ENCODE measurements around the gene HOXD13.

Gene HOXD13

DNA sequence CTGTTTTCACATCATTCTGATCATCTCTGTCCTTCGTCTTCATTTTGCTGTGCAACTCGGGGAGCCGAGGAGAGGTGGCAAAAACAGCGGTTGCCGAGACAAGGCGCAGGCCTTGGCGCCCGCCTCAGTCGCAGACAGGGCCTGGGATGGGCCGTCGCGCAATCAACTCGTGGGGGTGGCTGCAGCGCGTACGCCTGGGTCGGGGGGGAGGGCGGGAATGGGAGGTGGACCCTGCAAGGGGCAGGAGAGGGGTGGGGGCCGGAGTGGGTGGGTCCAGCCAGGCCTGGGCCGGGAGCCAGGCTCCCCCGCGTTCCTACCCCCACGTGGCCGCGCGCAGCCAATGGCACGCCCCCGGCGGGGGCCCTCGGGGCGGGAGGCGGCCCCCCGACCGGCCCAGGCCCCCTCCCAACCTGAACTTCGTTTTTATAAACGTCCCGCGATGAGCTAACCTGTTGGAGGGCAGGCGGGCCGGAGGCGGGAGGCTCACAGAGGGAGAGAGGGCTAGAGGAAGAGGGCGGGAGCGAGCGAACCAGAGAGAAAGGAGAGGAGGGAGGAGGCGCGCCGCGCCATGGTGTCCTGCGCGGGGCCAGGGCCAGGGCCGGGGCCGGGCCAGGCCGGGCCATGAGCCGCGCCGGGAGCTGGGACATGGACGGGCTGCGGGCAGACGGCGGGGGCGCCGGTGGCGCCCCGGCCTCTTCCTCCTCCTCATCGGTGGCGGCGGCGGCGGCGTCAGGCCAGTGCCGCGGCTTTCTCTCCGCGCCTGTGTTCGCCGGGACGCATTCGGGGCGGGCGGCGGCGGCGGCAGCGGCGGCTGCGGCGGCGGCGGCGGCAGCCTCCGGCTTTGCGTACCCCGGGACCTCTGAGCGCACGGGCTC, at the start of gene HOXD13 (continued):
- TF ChIP-seq ZNF514 (tag by site-specific recombination; IDR thresholded peaks at IDR 0.05): no peak
- TF ChIP-seq SCRT1 (tag by site-specific recombination; IDR thresholded peaks at IDR 0.05; ENCODE audit: borderline replicate concordance): no peak
- TF ChIP-seq ZNF521 (tag by site-specific recombination; IDR thresholded peaks at IDR 0.05): no peak
- TF ChIP-seq IKZF3 (tag by site-specific recombination; IDR thresholded peaks at IDR 0.05): peak; percentile 48; the same call in 1 of the 2 replicates
- TF ChIP-seq, protein P1, sequence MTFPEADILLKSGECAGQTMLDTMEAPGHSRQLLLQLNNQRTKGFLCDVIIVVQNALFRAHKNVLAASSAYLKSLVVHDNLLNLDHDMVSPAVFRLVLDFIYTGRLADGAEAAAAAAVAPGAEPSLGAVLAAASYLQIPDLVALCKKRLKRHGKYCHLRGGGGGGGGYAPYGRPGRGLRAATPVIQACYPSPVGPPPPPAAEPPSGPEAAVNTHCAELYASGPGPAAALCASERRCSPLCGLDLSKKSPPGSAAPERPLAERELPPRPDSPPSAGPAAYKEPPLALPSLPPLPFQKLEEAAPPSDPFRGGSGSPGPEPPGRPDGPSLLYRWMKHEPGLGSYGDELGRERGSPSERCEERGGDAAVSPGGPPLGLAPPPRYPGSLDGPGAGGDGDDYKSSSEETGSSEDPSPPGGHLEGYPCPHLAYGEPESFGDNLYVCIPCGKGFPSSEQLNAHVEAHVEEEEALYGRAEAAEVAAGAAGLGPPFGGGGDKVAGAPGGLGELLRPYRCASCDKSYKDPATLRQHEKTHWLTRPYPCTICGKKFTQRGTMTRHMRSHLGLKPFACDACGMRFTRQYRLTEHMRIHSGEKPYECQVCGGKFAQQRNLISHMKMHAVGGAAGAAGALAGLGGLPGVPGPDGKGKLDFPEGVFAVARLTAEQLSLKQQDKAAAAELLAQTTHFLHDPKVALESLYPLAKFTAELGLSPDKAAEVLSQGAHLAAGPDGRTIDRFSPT (tag by site-specific recombination; IDR thresholded peaks at IDR 0.05): no peak
- TF ChIP-seq ZNF121 (tag by site-specific recombination; IDR thresholded peaks at IDR 0.05): no peak
- TF ChIP-seq, protein P2, sequence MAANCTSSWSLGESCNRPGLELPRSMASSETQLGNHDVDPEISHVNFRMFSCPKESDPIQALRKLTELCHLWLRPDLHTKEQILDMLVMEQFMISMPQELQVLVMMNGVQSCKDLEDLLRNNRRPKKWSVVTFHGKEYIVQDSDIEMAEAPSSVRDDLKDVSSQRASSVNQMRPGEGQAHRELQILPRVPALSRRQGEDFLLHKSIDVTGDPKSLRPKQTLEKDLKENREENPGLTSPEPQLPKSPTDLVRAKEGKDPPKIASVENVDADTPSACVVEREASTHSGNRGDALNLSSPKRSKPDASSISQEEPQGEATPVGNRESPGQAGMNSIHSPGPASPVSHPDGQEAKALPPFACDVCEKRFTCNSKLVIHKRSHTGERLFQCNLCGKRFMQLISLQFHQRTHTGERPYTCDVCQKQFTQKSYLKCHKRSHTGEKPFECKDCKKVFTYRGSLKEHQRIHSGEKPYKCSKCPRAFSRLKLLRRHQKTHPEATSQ (tag by site-specific recombination; IDR thresholded peaks at IDR 0.05): no peak
- TF ChIP-seq, protein P3, sequence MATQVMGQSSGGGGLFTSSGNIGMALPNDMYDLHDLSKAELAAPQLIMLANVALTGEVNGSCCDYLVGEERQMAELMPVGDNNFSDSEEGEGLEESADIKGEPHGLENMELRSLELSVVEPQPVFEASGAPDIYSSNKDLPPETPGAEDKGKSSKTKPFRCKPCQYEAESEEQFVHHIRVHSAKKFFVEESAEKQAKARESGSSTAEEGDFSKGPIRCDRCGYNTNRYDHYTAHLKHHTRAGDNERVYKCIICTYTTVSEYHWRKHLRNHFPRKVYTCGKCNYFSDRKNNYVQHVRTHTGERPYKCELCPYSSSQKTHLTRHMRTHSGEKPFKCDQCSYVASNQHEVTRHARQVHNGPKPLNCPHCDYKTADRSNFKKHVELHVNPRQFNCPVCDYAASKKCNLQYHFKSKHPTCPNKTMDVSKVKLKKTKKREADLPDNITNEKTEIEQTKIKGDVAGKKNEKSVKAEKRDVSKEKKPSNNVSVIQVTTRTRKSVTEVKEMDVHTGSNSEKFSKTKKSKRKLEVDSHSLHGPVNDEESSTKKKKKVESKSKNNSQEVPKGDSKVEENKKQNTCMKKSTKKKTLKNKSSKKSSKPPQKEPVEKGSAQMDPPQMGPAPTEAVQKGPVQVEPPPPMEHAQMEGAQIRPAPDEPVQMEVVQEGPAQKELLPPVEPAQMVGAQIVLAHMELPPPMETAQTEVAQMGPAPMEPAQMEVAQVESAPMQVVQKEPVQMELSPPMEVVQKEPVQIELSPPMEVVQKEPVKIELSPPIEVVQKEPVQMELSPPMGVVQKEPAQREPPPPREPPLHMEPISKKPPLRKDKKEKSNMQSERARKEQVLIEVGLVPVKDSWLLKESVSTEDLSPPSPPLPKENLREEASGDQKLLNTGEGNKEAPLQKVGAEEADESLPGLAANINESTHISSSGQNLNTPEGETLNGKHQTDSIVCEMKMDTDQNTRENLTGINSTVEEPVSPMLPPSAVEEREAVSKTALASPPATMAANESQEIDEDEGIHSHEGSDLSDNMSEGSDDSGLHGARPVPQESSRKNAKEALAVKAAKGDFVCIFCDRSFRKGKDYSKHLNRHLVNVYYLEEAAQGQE (tag by site-specific recombination; IDR thresholded peaks at IDR 0.05): no peak
- no peak for TF ChIP-seq ZNF202 (tag by site-specific recombination; IDR thresholded peaks at IDR 0.05; ENCODE audit: borderline replicate concordance)
- TF ChIP-seq ZNF747 (tag by site-specific recombination; IDR thresholded peaks at IDR 0.05): no peak
- TF ChIP-seq ZNF416 (tag by site-specific recombination; IDR thresholded peaks at IDR 0.05): no peak
- TF ChIP-seq SETDB1 (IDR thresholded peaks at IDR 0.05; ENCODE audit: insufficient read length, low read length): no peak
- peak; percentile 49 for TF ChIP-seq SP2 (tag by site-specific recombination; IDR thresholded peaks at IDR 0.05)
- no peak for TF ChIP-seq ZNF266 (tag by site-specific recombination; IDR thresholded peaks at IDR 0.05; ENCODE audit: low read depth)
- no peak for TF ChIP-seq ZNF133 (tag by site-specific recombination; IDR thresholded peaks at IDR 0.05)
- no peak for TF ChIP-seq ZNF837 (tag by site-specific recombination; IDR thresholded peaks at IDR 0.05)
- TF ChIP-seq ZNF544 (tag by site-specific recombination; IDR thresholded peaks at IDR 0.05): no peak
- TF ChIP-seq ZNF596 (tag by site-specific recombination; IDR thresholded peaks at IDR 0.05): no peak
- TF ChIP-seq, protein P4, sequence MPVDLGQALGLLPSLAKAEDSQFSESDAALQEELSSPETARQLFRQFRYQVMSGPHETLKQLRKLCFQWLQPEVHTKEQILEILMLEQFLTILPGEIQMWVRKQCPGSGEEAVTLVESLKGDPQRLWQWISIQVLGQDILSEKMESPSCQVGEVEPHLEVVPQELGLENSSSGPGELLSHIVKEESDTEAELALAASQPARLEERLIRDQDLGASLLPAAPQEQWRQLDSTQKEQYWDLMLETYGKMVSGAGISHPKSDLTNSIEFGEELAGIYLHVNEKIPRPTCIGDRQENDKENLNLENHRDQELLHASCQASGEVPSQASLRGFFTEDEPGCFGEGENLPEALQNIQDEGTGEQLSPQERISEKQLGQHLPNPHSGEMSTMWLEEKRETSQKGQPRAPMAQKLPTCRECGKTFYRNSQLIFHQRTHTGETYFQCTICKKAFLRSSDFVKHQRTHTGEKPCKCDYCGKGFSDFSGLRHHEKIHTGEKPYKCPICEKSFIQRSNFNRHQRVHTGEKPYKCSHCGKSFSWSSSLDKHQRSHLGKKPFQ (tag by site-specific recombination; IDR thresholded peaks at IDR 0.05): no peak
- peak; percentile 85 for TF ChIP-seq KLF10 (tag by site-specific recombination; IDR thresholded peaks at IDR 0.05)
- TF ChIP-seq RBAK (tag by site-specific recombination; IDR thresholded peaks at IDR 0.05): no peak
- TF ChIP-seq ZNF239 (tag by site-specific recombination; IDR thresholded peaks at IDR 0.05): no peak
- no peak for TF ChIP-seq ZNF155 (tag by site-specific recombination; IDR thresholded peaks at IDR 0.05)
- TF ChIP-seq, protein P5, sequence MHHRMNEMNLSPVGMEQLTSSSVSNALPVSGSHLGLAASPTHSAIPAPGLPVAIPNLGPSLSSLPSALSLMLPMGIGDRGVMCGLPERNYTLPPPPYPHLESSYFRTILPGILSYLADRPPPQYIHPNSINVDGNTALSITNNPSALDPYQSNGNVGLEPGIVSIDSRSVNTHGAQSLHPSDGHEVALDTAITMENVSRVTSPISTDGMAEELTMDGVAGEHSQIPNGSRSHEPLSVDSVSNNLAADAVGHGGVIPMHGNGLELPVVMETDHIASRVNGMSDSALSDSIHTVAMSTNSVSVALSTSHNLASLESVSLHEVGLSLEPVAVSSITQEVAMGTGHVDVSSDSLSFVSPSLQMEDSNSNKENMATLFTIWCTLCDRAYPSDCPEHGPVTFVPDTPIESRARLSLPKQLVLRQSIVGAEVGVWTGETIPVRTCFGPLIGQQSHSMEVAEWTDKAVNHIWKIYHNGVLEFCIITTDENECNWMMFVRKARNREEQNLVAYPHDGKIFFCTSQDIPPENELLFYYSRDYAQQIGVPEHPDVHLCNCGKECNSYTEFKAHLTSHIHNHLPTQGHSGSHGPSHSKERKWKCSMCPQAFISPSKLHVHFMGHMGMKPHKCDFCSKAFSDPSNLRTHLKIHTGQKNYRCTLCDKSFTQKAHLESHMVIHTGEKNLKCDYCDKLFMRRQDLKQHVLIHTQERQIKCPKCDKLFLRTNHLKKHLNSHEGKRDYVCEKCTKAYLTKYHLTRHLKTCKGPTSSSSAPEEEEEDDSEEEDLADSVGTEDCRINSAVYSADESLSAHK (tag by site-specific recombination; IDR thresholded peaks at IDR 0.05): no peak
- TF ChIP-seq ZNF48 (tag by site-specific recombination; IDR thresholded peaks at IDR 0.05): no peak
- TF ChIP-seq ZNF777 (tag by site-specific recombination; IDR thresholded peaks at IDR 0.05; ENCODE audit: borderline replicate concordance): no peak
- TF ChIP-seq ZNF292 (tag by site-specific recombination; IDR thresholded peaks at IDR 0.05; ENCODE audit: borderline replicate concordance, low read depth): no peak
